GM12864 (cell line): ENCODE results near the gene USH1G.
"Not testable (repeated sequence)": the region's sequence is repeated elsewhere in the genome, so short reads cannot be mapped to it uniquely, and the experiment has no call there.

Experiments used
- DNase-seq: peaks from one replicate; pipeline ENCODE4 v3.0.0-alpha.2; 2011; ENCODE audit warnings: low read depth
- H3K4me3 ChIP-seq: 2 replicates; pipeline ENCODE4 v1.5.1; 2011; ENCODE audit warnings: mild to moderate bottlenecking, low read depth, low read length, control low read depth
- TF ChIP-seq, protein P1 (sequence below): IDR thresholded peaks from 2 replicates; pipeline ENCODE4 v1.5.1; 2011; ENCODE audit warnings: low read depth, mild to moderate bottlenecking, moderate library complexity, low read length, control low read depth, inconsistent platforms; ENCODE audit errors: missing control alignments

The USH1G gene

DNA sequence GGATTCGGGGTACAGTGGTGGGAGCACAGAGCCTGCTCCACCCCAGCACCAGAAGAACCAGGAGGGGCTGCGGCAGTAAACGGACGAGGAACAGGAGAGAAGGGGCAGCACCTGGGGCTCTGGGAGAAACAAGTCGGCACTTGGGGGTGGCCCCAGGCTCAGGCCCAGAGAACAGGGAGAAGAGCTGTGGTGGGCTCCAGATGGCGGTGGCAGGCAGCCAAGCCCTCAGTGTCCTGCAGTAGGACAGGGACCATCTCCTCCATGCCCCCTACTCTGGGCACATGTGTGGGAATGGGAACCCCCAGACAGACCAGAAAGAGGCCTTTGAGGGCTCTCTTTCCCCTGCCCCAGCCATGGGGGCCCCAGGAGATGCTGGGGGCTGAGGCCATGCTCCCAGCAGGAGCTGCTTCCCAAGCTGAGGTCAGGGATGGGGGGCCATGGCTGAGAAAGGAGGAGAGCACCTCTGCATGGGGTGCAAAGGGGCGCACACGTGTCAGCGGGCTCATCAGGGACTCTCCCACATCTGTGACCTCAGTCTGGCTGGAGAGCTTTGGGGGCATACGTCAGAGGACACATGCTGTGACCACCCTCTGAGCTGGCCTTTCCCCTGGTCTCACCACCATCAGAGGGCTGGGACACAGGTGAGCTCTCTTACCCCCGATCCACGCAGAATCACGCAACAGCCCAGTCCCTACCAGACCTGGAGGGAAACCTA is 6.8 kb downstream of the USH1G start:
- TF ChIP-seq, protein P1, sequence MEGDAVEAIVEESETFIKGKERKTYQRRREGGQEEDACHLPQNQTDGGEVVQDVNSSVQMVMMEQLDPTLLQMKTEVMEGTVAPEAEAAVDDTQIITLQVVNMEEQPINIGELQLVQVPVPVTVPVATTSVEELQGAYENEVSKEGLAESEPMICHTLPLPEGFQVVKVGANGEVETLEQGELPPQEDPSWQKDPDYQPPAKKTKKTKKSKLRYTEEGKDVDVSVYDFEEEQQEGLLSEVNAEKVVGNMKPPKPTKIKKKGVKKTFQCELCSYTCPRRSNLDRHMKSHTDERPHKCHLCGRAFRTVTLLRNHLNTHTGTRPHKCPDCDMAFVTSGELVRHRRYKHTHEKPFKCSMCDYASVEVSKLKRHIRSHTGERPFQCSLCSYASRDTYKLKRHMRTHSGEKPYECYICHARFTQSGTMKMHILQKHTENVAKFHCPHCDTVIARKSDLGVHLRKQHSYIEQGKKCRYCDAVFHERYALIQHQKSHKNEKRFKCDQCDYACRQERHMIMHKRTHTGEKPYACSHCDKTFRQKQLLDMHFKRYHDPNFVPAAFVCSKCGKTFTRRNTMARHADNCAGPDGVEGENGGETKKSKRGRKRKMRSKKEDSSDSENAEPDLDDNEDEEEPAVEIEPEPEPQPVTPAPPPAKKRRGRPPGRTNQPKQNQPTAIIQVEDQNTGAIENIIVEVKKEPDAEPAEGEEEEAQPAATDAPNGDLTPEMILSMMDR, result no peak
- no peak for DNase-seq
- no peak overlapping the region for H3K4me3 ChIP-seq

DNA sequence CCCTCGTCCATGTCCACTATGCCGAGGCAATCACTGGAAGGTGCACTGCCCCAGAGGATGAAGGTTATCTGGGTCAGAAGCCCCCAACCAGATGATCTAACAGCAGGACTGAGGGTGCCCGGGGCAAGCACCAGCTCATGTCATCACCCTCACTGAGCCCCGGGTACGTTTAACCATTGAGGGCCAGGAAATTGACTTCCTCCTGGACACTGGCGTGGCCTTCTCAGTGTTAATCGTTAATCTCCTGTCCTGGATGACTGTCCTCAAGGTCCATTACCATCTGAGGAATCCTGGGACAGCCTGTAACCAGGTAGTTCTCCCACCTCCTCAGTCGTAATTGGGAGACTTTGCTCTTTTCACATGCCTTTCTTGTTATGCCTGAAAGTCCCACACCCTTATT is 11.6 kb downstream of the USH1G start:
- DNase-seq, H3K4me3 ChIP-seq: not testable (repeated sequence)

DNA sequence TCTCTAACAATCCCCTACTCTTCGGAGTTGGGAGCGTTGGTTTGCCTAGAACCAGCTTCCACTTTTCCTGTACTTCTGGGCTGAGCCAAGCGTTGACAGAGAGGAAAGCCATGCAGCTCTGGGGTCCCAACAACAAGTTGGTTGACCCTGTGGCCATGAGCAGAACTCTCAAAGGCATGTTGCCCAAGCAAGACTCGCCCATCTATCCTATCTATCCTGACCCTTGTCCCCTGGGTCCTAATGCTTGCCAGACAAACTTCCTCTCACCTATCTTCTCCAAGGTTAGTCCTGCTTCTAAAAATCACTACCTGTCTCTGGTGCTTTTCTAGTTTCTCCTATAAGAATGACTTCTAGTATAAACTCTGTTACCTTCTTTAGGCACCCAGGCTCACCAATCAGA is 14.0 kb downstream of the USH1G start:
- not testable (repeated sequence) for H3K4me3 ChIP-seq, DNase-seq

DNA sequence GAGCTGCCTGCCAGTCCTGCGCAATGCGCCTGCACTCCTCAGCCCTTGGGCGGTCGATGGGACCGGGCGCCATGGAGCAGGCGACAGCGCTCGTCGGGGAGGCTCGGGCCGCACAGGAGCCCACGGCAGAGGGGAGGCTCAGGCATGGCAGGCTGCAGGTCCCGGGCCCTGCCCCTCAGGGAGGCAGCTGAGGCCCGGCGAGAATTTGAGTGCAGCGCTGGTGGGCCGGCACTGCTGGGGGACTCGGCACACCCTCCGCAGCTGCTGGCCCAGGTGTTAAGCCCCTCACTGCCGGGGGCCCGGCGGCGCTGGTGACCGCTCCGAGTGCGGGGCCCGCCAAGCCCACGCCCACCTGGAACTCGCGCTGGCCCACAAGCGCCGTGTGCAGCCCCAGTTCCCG is 16.0 kb downstream of the USH1G start:
- H3K4me3 ChIP-seq, result no peak overlapping the region
- no peak for DNase-seq
- TF ChIP-seq, protein P1, result no peak

DNA sequence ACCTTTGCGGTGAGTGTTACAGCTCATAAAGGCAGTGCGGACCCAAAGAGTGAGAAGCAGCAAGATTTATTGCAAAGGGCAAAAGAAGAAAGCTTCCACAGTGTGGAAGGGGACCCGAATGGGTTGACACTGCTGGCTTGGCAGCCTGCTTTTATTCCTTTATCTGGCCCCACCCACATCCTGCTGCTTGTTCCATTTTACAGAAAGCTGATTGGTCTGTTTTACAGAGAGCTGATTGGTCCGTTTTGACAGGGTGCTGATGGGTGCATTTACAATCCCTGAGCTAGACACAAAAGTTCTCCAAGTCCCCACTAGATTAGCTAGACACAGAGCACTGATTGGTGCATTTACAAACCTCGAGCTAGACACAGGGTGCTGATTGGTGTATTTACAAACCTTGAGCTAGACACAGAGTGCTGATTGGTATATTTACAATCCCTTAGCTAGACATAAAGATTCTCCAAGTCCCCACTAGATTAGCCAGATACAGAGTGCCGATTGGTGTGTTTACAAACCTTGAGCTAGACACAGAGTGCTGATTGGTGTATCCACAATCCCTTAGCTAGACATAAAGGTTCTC is 16.8 kb downstream of the USH1G start:
- not testable (repeated sequence) for DNase-seq, H3K4me3 ChIP-seq

DNA sequence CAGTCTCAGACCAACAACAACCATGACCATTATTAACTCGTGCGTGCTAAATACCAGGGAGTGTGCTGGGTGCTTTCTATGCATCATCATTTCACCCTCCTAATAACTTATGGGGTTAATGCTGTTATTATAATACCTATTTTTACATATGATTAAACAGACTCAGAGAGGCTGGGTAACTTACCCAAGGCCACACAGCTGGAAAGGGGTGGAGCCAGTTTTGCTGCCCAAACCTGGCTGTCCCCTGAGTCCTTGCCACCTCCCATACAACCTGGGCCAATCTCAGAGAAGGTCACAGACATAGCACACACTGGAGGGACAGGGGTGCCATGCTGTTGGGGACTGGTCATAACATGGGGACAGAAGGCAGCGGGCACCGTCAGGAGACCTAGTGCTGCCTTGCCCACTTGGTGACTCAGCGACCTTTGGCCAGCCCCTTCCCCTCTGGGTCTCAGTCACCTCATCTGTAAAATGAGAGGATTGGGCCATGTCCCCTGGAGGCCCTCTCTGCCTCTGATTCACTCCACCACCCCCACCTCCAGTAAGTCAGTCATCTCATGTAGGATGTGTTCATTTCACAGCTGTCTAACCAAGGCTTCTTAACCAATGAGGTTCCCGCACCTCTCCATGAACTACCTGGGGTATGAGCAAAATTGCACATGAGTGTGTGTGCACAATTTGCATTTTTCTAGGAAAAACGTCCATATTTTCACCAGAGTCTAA is 18.2 kb downstream of the USH1G start:
- no peak for DNase-seq
- no peak overlapping the region for H3K4me3 ChIP-seq
- TF ChIP-seq, protein P1, result no peak

DNA sequence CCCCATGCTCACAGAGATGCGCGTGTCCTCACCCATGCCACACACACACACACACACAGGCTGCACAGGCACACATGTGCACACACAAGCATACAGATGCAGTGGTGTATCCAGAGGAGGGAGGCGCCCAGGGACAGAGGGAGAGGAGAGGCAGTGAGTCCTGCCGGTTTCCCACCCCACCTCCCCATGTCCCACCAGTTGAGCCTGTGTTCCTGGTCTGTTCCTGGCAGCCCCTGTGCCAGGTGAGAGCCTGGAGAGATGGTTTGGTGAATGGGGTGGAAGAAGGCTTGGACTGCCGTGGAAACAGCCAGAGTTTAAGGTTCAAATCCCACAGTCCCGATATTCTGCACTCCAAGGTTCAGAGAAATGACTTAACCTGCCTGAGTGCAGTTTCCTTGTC is 19.4 kb downstream of the USH1G start:
- H3K4me3 ChIP-seq, result no peak overlapping the region
- no peak for DNase-seq
- TF ChIP-seq, protein P1, result no peak

DNA sequence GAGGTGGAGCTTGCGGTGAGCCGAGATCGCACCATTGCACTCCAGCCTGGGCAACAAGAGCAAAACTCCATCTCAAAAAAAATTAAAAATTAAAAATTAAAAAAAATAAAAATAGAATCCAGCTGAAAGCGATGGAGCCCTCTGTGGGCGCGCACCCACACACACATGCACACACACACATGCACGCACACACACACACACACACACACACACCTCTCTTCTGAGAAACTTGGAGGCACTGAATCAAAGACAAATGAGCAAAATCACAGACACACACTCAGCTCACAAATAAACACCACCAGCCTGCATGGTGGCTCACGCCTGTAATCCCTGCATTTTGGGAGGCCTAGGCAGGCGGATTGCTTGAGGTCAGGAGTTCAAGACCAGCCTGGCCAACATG is 20.0 kb downstream of the USH1G start:
- no peak for DNase-seq
- H3K4me3 ChIP-seq, result no peak overlapping the region
- TF ChIP-seq, protein P1, result no peak
